Transverse colon (tissue), 4 donors: Measurements from ENCODE around the gene AP5M1. TPM values are rescaled to one million over a fixed set of nuclear protein-coding genes. Genes with fewer than 3 reads are reported as not detected.

ENCODE experiments used
- DNase-seq: peaks from one replicate; pipeline ENCODE4 v3.0.0-alpha.2; 2019
- H3K27ac ChIP-seq, 4 donors: fragments of 200-600 bp; sonication (generic); 2 replicates each; pipeline ENCODE4 v1.5.1; 2016 to 2018; ENCODE audit warnings: inconsistent platforms in 4 of 4
- H3K27me3 ChIP-seq: fragments of 200-600 bp; sonication (generic); 2 replicates; pipeline ENCODE4 v1.5.1; 2017; ENCODE audit warnings: inconsistent platforms
- H3K36me3 ChIP-seq, 4 donors: fragments of 200-600 bp; sonication (generic); 2 replicates each; pipeline ENCODE4 v1.5.1; 2017 to 2019; ENCODE audit warnings: inconsistent platforms in 4 of 4
- H3K4me1 ChIP-seq, 4 donors: fragments of 200-600 bp; sonication (generic); 2 replicates each; pipeline ENCODE4 v1.5.1; 2017 to 2020; ENCODE audit warnings: inconsistent platforms in 4 of 4
- H3K4me3 ChIP-seq, 4 donors: fragments of 200-600 bp; sonication (generic); 1 replicate in 1 of 4; 2 replicates in 3 of 4; pipeline versions ENCODE4 v1.5.1 to v1.6.1; 2017 to 2019; ENCODE audit warnings: inconsistent platforms in 4 of 4
- H3K9me3 ChIP-seq, 2 donors: fragments of 200-600 bp; sonication (generic); 2 replicates each; pipeline ENCODE4 v1.5.1; 2017 to 2019; ENCODE audit warnings: inconsistent platforms in 2 of 2
- CTCF ChIP-seq, 5 experiments: fragments of 200-600 bp in 3 of 5; fragments of 450-650 bp in 2 of 5; sonication (generic) in 3 of 5; IDR thresholded peaks; 1 replicate in 2 of 5; 2 replicates in 3 of 5; pipeline ENCODE4 v1.5.1; 2016 to 2017; ENCODE audit warnings: antibody characterized with exemption in 5 of 5, inconsistent platforms in 3 of 5, mild to moderate bottlenecking in 2 of 5, moderate library complexity in 1 of 5
- EP300 ChIP-seq: sonication (generic); formaldehyde crosslinking; IDR thresholded peaks from one replicate; pipeline ENCODE4 v1.6.1; 2017; ENCODE audit warnings: antibody characterized with exemption, low read depth
- POLR2A ChIP-seq: fragments of 450-650 bp; IDR thresholded peaks from one replicate; pipeline ENCODE4 v1.6.1; 2016; ENCODE audit warnings: antibody characterized with exemption, mild to moderate bottlenecking, moderate library complexity
- POLR2AphosphoS5 ChIP-seq, 3 donors: sonication (generic); formaldehyde crosslinking; IDR thresholded peaks; one replicate each; pipeline ENCODE4 v1.6.1; 2016; ENCODE audit warnings: antibody characterized with exemption in 3 of 3
- WGBS, 2 donors: methylation state at CpG; one replicate each; pipeline ENCODE4 v1.1.5; 2018; ENCODE audit warnings: low coverage in 1 of 2; 5-methylcytosine and 5-hydroxymethylcytosine counted together
- in situ Hi-C, 4 donors: fragments of 200-750 bp; cut with MboI; loops; one replicate each; pipeline versions ENCODE4 v1.15.0 to v1.15.1; 2017; ENCODE audit warnings: low sequenced_read_pairs in 3 of 4, low pct_ligation_motif_present in 1 of 4, low pct_unique_long_range_greater_than_20kb in 1 of 4
- intact Hi-C: fragments of 100-400 bp; cut with DNase I; formaldehyde crosslinking; loops from one replicate; pipeline ENCODE4 v1.15.1; 2023; ENCODE audit warnings: low total_unique reads
- total RNA-seq, 4 donors: library from RNA; depleted of rRNA; stranded (reverse); fragments of >200 nt; gene quantifications; one replicate each; pipeline ENCODE4 v1.1.0, GENCODE V29; 2016

AP5M1 gene
- total RNA-seq, 4 donors from 2014 or later: 45.9 to 143 (median 75.5) TPM

GRCh38 chr14:57275023-57275664 lies 6.4 kb downstream of the AP5M1 start:
- intact Hi-C loops: no loop called here

DNA sequence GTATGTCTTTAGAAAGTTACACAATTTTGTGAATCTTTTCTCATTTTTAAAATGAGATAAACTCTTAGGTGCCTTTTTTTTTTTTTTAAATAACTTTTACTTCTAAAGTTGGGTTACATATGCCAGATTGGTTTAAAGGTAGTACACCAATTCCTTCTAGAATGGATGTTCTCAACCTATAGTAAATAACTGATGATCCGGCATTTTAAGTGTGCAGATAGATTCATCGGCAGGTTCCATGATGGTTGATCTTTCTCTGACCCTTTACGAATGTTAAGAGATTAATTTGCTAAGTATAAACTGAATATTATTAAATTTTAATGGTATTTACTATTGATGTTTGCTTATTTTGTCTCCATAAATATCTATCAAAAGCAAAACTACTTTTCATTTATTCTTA lies 8.3 kb downstream of the AP5M1 start:
- in situ Hi-C loops (no loop called here), intact Hi-C loops (no loop called here)
- Histone ChIP-seq H3K36me3 (peaks cover 0 to 27% (median 9%) of the 10 kb centered on the region in 4 donors), H3K4me3 (no peak overlapping the region), H3K27ac (no peak overlapping the region), H3K4me1 (peaks cover 0 to 5% (median 0%) of the 10 kb centered on the region in 4 donors), H3K9me3 (no peaks in the 10 kb centered on the region), H3K27me3 (no peaks in the 10 kb centered on the region)
- WGBS, 2 donors: 96% methylated on average over 3 of the region's 3 CpGs
- no peak for DNase-seq
- TF ChIP-seq CTCF (IDR thresholded peaks at IDR 0.05) (no peak), POLR2AphosphoS5 (IDR thresholded peaks at IDR 0.05) (no peak), EP300 (no peak), POLR2A (no peak)

More at GRCh38 chr14:57275023-57275664, 6.4 kb downstream of the AP5M1 start:
- Histone ChIP-seq H3K4me1 (peaks cover 7 to 24% (median 13%) of the 10 kb centered on the region in 4 donors), H3K27me3 (no peaks in the 10 kb centered on the region), H3K27ac (no peak overlapping the region), H3K36me3 (peaks cover 0 to 12% (median 4%) of the 10 kb centered on the region in 4 donors), H3K4me3 (no peak overlapping the region), H3K9me3 (no peaks in the 10 kb centered on the region)
- in situ Hi-C loops: no loop called here
- DNase-seq: no peak
- TF ChIP-seq EP300: no peak
- TF ChIP-seq CTCF (IDR thresholded peaks at IDR 0.05): no peak
- TF ChIP-seq POLR2AphosphoS5 (IDR thresholded peaks at IDR 0.05): no peak
- no peak for TF ChIP-seq POLR2A
- WGBS, 2 donors: 92 to 100% methylated on average over 2 of the region's 2 CpGs

GRCh38 chr14:57287745-57288144 lies 19.0 kb downstream of the AP5M1 start:
- Histone ChIP-seq H3K9me3 (no peaks in the 10 kb centered on the region), H3K4me1 (peaks cover 0 to 7% (median 0%) of the 10 kb centered on the region in 4 donors), H3K4me3 (no peak overlapping the region), H3K27ac (no peak overlapping the region), H3K36me3 (peaks cover 0 to 52% (median 22%) of the 10 kb centered on the region in 4 donors), H3K27me3 (no peaks in the 10 kb centered on the region)
- TF ChIP-seq CTCF (IDR thresholded peaks at IDR 0.05): no peak
- TF ChIP-seq POLR2A: no peak
- no peak for TF ChIP-seq POLR2AphosphoS5 (IDR thresholded peaks at IDR 0.05)
- no peak for TF ChIP-seq EP300
- no peak for DNase-seq
- intact Hi-C loops (no loop called here), in situ Hi-C loops (no loop called here)
- WGBS, 2 donors: 92% methylated on average over 2 of the region's 2 CpGs

DNA sequence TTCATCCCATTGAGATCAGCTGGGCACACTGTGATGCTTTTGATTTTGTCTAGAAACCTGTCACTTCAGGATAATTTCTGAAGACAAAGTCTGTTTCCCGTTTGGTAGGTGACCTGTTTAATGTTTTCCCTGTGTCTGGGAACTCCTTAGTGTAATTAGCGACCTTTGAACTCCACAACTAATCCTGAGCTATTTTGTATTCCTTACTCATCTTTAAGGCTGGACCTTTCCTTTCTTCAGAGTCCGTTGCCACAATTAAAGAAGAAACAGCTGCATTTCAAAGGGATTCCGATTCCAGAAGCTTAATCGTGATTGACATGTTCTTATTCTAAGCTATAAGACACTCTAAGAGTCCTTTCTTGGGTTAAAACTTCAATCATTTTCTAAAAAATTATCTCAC lies 22.0 kb downstream of the AP5M1 start:
- peaks cover 0 to 31% (median 14%) of the 10 kb centered on the region in 4 donors for H3K36me3 ChIP-seq
- in situ Hi-C loops: no loop called here

More for the DNA sequence above, 22.0 kb downstream of the AP5M1 start:
- no peak overlapping the region for H3K27ac ChIP-seq
- no peak for TF ChIP-seq CTCF (IDR thresholded peaks at IDR 0.05)
- TF ChIP-seq EP300: no peak
- no peak for TF ChIP-seq POLR2AphosphoS5 (IDR thresholded peaks at IDR 0.05)
- no peak for TF ChIP-seq POLR2A
- no peak for DNase-seq
- H3K9me3 ChIP-seq: no peaks in the 10 kb centered on the region
- H3K4me3 ChIP-seq: no peak overlapping the region
- 44 to 55% methylated on average over 5 of the region's 5 CpGs for WGBS, 2 donors
- peaks cover 0 to 7% (median 0%) of the 10 kb centered on the region in 4 donors for H3K4me1 ChIP-seq
- intact Hi-C loops: no loop called here
- no peaks in the 10 kb centered on the region for H3K27me3 ChIP-seq
